SHP77 (cell line): ENCODE results near the gene SH3GLB1.
A peak's percentile ranks its signal among the peaks of the same experiment; 100 is the strongest.
"Not testable (repeated sequence)": the region's sequence is repeated elsewhere in the genome, so short reads cannot be mapped to it uniquely, and the experiment has no call there.

Source experiments
- DNase-seq, 2 experiments: peaks; one replicate each; lab custom pipeline; 2025; lab: John Stamatoyannopoulos, UW

Gene SH3GLB1

GRCh38 chr1:86704458-86704971 lies at the start of gene SH3GLB1:
TSS of gene SH3GLB1 (plus strand) at chr1:86704576. CDS start at chr1:86704900, 324 bp downstream.
- DNase-seq = peak; percentile 85 to 95

GRCh38 chr1:86658381-86658780 lies 46.0 kb upstream of the SH3GLB1 start:
- DNase-seq = not testable (repeated sequence)

GRCh38 chr1:86666368-86666767 lies 38.0 kb upstream of the SH3GLB1 start:
- DNase-seq = no peak

- no peak for DNase-seq
Observed at GRCh38 chr1:86687595-86687994, 16.8 kb upstream of the SH3GLB1 start.

- no peak for DNase-seq
Observed at GRCh38 chr1:86692641-86693040, 11.7 kb upstream of the SH3GLB1 start.

- DNase-seq = no peak
Observed at GRCh38 chr1:86695400-86695799, 9.0 kb upstream of the SH3GLB1 start.

GRCh38 chr1:86696522-86696921 lies 7.9 kb upstream of the SH3GLB1 start:
- no peak for DNase-seq

- DNase-seq = no peak
Observed at GRCh38 chr1:86699186-86699585, 5.2 kb upstream of the SH3GLB1 start.

GRCh38 chr1:86701731-86702130 lies 2.6 kb upstream of the SH3GLB1 start:
- DNase-seq = no peak

- DNase-seq = not testable (repeated sequence)
Observed at GRCh38 chr1:86702954-86703494, 1.4 kb upstream of the SH3GLB1 start.

GRCh38 chr1:86703696-86704457 lies 499 bp upstream of the SH3GLB1 start:
- peak; percentile 63 to 65 for DNase-seq

GRCh38 chr1:86704972-86705664 lies 742 bp downstream of the SH3GLB1 start:
- peak; percentile 28 to 44 for DNase-seq

GRCh38 chr1:86705665-86705985 lies 1.2 kb downstream of the SH3GLB1 start:
- DNase-seq = no peak

- DNase-seq = no peak
Observed at GRCh38 chr1:86706018-86706635, 1.8 kb downstream of the SH3GLB1 start.

- DNase-seq = no peak
Observed at GRCh38 chr1:86708920-86709319, 4.5 kb downstream of the SH3GLB1 start.

GRCh38 chr1:86712088-86712860 lies 7.9 kb downstream of the SH3GLB1 start:
- DNase-seq = no peak

GRCh38 chr1:86713477-86713876 lies 9.1 kb downstream of the SH3GLB1 start:
- DNase-seq = no peak

- no peak for DNase-seq
Observed at GRCh38 chr1:86714159-86714558, 9.8 kb downstream of the SH3GLB1 start.

GRCh38 chr1:86714561-86715244 lies 10.3 kb downstream of the SH3GLB1 start:
- DNase-seq = no peak

GRCh38 chr1:86718786-86719185 lies 14.4 kb downstream of the SH3GLB1 start:
- no peak for DNase-seq

- no peak for DNase-seq
Observed at GRCh38 chr1:86731416-86731815, 27.0 kb downstream of the SH3GLB1 start.
